ENCODE data around the gene C15orf61.

The C15orf61 gene

GRCh38 chr15:67550522-67550921 is 29.6 kb downstream of the C15orf61 start:
- peak; percentile 58 to 79 for DNase-seq

GRCh38 chr15:67551207-67551743 is 30.3 kb downstream of the C15orf61 start:
- no peak for DNase-seq
- TF ChIP-seq GATA1 (IDR thresholded peaks at IDR 0.05; ENCODE audit: low read depth, low read length), result no peak

More at GRCh38 chr15:67550522-67550921, 29.6 kb downstream of the C15orf61 start:
- TF ChIP-seq POLR2A (IDR thresholded peaks at IDR 0.05; ENCODE audit: low read length) (no peak), GATA1 (IDR thresholded peaks at IDR 0.05; ENCODE audit: low read depth, low read length) (no peak)

GRCh38 chr15:67554580-67554979 is 33.6 kb downstream of the C15orf61 start:
- no peak for DNase-seq
- no peak for TF ChIP-seq GATA1 (IDR thresholded peaks at IDR 0.05; ENCODE audit: low read depth, low read length)
- TF ChIP-seq POLR2A (IDR thresholded peaks at IDR 0.05; ENCODE audit: low read length), result no peak

GRCh38 chr15:67556976-67557570 is 36.1 kb downstream of the C15orf61 start:
- TF ChIP-seq GATA1 (IDR thresholded peaks at IDR 0.05; ENCODE audit: low read depth, low read length) (no peak), POLR2A (IDR thresholded peaks at IDR 0.05; ENCODE audit: low read length) (no peak)
- no peak for DNase-seq

DNA sequence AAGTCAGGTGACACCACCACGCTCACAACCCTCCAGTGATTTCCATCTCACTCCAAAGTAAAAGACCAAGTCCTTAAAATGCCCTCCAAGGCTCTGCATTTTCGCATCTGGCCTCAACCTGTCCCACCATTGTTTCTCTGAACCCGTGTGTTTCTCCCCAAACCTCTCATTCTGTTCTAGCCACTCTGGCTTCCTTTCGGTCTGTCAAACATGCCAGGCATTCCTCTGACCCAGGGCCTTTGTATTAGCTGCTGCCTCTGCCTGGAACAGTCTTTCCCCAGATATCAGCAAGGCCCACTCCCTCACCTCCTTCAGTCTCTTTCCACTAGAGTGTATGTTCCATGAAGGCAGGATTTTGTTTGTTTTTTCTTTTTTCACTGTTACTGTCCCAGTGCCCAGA is 37.6 kb downstream of the C15orf61 start:
- DNase-seq, result no peak
- TF ChIP-seq GATA1 (IDR thresholded peaks at IDR 0.05; ENCODE audit: low read depth, low read length) (no peak), POLR2A (IDR thresholded peaks at IDR 0.05; ENCODE audit: low read length) (no peak)

- DNase-seq, result no peak
- no peak for TF ChIP-seq GATA1 (IDR thresholded peaks at IDR 0.05; ENCODE audit: low read depth, low read length)
- TF ChIP-seq POLR2A (IDR thresholded peaks at IDR 0.05; ENCODE audit: low read length), result no peak
Observed at GRCh38 chr15:67559158-67559557, 38.2 kb downstream of the C15orf61 start.

DNA sequence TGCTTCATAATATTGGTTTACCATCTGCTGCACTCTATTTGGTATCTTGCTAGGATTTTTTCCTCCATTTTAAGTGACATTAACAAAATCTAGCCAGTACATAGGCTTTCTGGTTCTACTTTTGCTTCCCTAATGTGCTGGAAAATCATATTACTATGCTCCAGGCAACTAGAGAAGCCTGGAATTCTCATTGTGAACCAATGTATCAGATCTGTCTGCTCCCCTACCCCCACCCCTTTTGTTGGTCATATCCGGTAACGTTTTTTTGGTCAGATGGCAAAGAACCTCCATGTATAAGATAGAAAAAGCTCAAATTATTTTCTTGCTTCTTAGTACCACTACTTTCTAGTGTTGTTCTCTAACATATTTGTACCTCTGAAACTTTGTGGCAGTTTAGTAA is 38.6 kb downstream of the C15orf61 start:
- DNase-seq, result no peak
- TF ChIP-seq POLR2A (IDR thresholded peaks at IDR 0.05; ENCODE audit: low read length) (no peak), GATA1 (IDR thresholded peaks at IDR 0.05; ENCODE audit: low read depth, low read length) (no peak)

DNA sequence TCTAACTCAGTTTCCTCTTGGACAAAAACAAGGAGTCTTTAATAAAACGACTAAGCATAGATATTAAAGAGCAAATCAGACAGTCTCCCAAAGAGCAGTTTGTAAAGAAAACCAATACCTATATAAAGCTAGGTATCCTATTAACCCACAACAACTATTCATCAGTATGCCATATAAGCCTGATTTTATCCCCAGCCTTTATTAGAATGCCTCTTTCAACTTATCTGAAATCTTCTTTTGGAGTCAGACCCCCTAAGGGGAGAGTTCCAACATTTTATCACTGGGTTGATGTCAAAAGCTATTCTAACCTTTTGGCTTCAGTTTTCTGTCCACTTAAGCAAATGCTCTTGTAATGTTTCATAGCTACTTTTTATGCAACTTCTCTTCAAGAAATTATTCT is 39.4 kb downstream of the C15orf61 start:
- TF ChIP-seq GATA1 (IDR thresholded peaks at IDR 0.05; ENCODE audit: low read depth, low read length) (no peak), POLR2A (IDR thresholded peaks at IDR 0.05; ENCODE audit: low read length) (no peak)
- no peak for DNase-seq

DNA sequence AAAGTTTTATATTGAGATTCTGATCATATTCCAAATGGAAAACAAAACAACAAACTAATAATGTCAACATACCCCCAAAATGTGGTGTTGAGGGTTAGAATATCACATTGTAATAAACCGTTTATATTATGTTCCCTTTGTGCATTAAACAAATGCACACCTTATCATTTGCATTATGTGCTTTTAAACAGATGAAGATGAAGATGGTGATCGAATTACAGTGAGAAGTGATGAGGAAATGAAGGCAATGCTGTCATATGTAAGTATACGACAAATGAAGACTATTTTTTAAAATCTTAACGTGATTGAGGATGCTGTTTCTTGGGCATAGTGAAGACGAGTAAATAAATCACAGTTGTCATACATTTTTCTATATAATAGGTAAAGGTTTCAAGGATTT is 42.2 kb downstream of the C15orf61 start:
- TF ChIP-seq GATA1 (IDR thresholded peaks at IDR 0.05; ENCODE audit: low read depth, low read length), result no peak
- no peak for TF ChIP-seq POLR2A (IDR thresholded peaks at IDR 0.05; ENCODE audit: low read length)
- no peak for DNase-seq

DNA sequence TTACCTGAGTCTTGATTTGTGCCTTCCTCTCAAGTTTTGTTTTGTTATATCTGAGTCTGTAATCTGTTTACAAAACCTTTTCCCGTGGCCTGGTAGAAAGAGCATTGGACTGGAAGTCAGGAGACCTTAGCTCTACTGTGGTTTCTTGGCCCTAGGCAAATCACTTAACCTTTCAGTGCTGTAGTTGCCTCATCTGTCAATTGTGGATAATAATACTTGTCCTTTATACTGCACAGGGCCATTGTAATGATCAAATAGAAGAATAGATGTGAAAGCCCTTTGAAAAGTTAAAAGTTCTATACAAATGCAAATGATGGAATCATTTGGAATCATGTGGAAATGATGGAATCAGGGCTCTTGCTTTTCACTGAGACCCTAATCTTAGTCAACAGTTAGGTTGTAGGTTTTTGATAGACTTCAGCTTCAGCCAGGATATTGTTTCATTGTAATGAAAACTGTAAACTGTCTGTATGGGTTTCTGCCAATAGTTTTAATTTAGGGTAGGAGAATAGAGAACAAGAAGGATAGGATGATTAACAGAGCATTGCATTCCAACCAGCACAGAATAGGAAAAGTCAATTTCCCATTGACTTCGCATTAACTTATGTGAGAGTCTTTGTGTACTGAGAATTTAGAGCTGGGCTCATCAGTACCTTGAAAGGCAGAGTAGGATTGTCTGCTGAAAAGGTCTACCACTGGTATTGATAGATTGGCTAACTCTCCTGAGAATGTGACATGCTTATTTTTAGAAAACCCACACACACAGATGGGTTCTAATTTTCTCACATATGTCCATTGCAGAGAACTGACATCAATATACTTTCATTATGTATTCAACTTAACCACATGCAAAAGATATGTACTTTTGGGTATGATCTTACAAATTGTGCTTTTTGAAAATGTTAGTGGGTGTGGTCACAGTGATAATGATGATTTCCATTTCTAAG is 43.4 kb downstream of the C15orf61 start:
- TF ChIP-seq POLR2A (IDR thresholded peaks at IDR 0.05; ENCODE audit: low read length), result no peak
- TF ChIP-seq GATA1 (IDR thresholded peaks at IDR 0.05; ENCODE audit: low read depth, low read length), result no peak
- DNase-seq, result no peak

DNA sequence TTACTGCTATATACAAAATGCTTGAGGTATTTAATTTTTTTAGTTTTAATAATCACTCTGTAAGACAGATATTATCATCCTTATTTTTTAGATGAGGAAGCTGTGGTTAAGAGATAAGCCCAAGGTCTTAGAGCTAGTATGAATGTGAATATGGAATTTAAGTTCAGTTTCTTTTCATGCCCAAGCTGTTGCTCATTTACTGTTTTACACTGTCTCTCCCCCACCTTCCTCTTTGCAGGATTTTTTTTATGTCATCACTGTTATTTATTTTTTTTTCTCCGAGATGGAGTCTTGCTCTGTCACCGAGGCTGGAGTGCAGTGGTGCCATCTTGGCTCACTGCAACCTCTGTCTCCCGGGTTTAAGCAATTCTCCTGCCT is 44.0 kb downstream of the C15orf61 start:
- TF ChIP-seq POLR2A (IDR thresholded peaks at IDR 0.05; ENCODE audit: low read length), result no peak
- TF ChIP-seq GATA1 (IDR thresholded peaks at IDR 0.05; ENCODE audit: low read depth, low read length), result no peak
- DNase-seq, result no peak

DNA sequence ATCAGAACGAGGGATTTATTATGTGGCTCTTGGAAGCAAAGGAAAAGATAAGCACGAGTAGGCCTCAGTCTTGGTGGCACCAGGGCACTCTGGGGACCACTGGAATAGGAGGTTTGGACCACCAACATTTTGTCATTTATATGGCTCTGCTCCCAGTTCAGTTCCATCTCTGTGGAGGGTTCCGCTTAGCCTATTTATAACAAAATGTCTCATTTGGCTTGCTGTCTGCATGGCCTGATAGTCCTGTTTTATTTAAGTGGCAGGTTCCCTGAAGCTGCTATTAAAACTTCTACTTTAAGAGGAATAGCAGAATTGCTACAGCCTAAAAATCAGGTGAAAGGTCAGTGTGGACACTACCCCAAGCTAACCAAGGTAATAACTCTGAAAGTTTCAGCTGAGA is 48.7 kb downstream of the C15orf61 start:
- no peak for DNase-seq
- TF ChIP-seq POLR2A (IDR thresholded peaks at IDR 0.05; ENCODE audit: low read length) (no peak), GATA1 (IDR thresholded peaks at IDR 0.05; ENCODE audit: low read depth, low read length) (no peak)

GRCh38 chr15:67570875-67571647 is 50.1 kb downstream of the C15orf61 start:
- TF ChIP-seq POLR2A (IDR thresholded peaks at IDR 0.05; ENCODE audit: low read length) (no peak), GATA1 (IDR thresholded peaks at IDR 0.05; ENCODE audit: low read depth, low read length) (no peak)

More at GRCh38 chr15:67570875-67571647, 50.1 kb downstream of the C15orf61 start:
- DNase-seq, result no peak
